Measurements from ENCODE around the gene FNDC1.

- TF ChIP-seq, protein P1, sequence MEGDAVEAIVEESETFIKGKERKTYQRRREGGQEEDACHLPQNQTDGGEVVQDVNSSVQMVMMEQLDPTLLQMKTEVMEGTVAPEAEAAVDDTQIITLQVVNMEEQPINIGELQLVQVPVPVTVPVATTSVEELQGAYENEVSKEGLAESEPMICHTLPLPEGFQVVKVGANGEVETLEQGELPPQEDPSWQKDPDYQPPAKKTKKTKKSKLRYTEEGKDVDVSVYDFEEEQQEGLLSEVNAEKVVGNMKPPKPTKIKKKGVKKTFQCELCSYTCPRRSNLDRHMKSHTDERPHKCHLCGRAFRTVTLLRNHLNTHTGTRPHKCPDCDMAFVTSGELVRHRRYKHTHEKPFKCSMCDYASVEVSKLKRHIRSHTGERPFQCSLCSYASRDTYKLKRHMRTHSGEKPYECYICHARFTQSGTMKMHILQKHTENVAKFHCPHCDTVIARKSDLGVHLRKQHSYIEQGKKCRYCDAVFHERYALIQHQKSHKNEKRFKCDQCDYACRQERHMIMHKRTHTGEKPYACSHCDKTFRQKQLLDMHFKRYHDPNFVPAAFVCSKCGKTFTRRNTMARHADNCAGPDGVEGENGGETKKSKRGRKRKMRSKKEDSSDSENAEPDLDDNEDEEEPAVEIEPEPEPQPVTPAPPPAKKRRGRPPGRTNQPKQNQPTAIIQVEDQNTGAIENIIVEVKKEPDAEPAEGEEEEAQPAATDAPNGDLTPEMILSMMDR (IDR thresholded peaks at IDR 0.05; ENCODE audit: borderline replicate concordance, extremely low read depth, low read length, poor library complexity, severe bottlenecking) = no peak
- TF ChIP-seq EZH2 (IDR thresholded peaks at IDR 0.05; ENCODE audit: borderline replicate concordance, low read depth, low read length, severe bottlenecking) = no peak
These were observed 130.4 kb downstream of the FNDC1 start for GRCh38 chr6:159299566-159299965.

Measured in DND-41 (cell line).